Measurements from ENCODE around the gene LPP. TPM values are rescaled to one million over a fixed set of nuclear protein-coding genes. Genes with fewer than 3 reads are reported as not detected.

Gene LPP
- total RNA-seq, 8 experiments from 2014 or later, result 6.0 to 77.8 (median 15.4) TPM

GRCh38 chr3:188911026-188911850, 757.3 kb downstream of the LPP start:
- in situ Hi-C loops (cut with MboI; ENCODE audit: low pct_unique_long_range_greater_than_20kb in 2 of 9, low sequenced_read_pairs in 9 of 9, unreplicated experiment in 9 of 9), result no loop called here
- 60 to 100% (median 86%) methylated on average over 1 to 7 of the region's 8 CpGs; no CpG with 5 or more reads in 3 of the 10 experiments for WGBS, 10 experiments
- H3K4me1 ChIP-seq (replicated peaks in 1 of 2), result peaks cover 0 to 10% of the 10 kb centered on the region in 2 donors
- ATAC-seq (replicated peaks in 6 of 8), result peak in 5 of 8 experiments; percentile 63 to 93 (median 74)
- no peak overlapping the region for H3K4me3 ChIP-seq
- H3K27ac ChIP-seq, result no peak overlapping the region

GRCh38 chr3:188913084-188913483, 759.1 kb downstream of the LPP start:
- in situ Hi-C loops (cut with MboI; ENCODE audit: low pct_unique_long_range_greater_than_20kb in 2 of 9, low sequenced_read_pairs in 9 of 9, unreplicated experiment in 9 of 9), result no loop called here
- WGBS, 10 experiments, result 43 to 84% (median 79%) methylated on average over 1 to 2 of the region's 2 CpGs; no CpG with 5 or more reads in 2 of the 10 experiments
- ATAC-seq (replicated peaks in 6 of 8), result no peak

GRCh38 chr3:188914552-188914951, 760.6 kb downstream of the LPP start:
- no peak overlapping the region for H3K27ac ChIP-seq
- ATAC-seq (replicated peaks in 6 of 8), result peak in 1 of 8 experiments; percentile 25

More at GRCh38 chr3:188913084-188913483, 759.1 kb downstream of the LPP start:
- peaks cover 0 to 10% of the 10 kb centered on the region in 2 donors for H3K4me1 ChIP-seq (replicated peaks in 1 of 2)
- H3K4me3 ChIP-seq, result no peak overlapping the region
- no peak overlapping the region for H3K27ac ChIP-seq

GRCh38 chr3:188915127-188915526, 761.2 kb downstream of the LPP start:
- H3K4me3 ChIP-seq, result no peak overlapping the region
- peaks cover 0 to 13% of the 10 kb centered on the region in 2 donors for H3K4me1 ChIP-seq (replicated peaks in 1 of 2)
- in situ Hi-C loops (cut with MboI; ENCODE audit: low pct_unique_long_range_greater_than_20kb in 2 of 9, low sequenced_read_pairs in 9 of 9, unreplicated experiment in 9 of 9), result no loop called here
- ATAC-seq (replicated peaks in 6 of 8), result no peak
- 0 to 67% (median 40%) methylated on average over 1 of the region's 1 CpG; no CpG with 5 or more reads in 4 of the 10 experiments for WGBS, 10 experiments
- no peak overlapping the region for H3K27ac ChIP-seq

More at GRCh38 chr3:188914552-188914951, 760.6 kb downstream of the LPP start:
- in situ Hi-C loops (cut with MboI; ENCODE audit: low pct_unique_long_range_greater_than_20kb in 2 of 9, low sequenced_read_pairs in 9 of 9, unreplicated experiment in 9 of 9), result no loop called here
- H3K4me1 ChIP-seq (replicated peaks in 1 of 2), result peaks cover 0 to 13% of the 10 kb centered on the region in 2 donors
- 0 to 100% (median 63%) methylated on average over 1 to 2 of the region's 2 CpGs; no CpG with 5 or more reads in 1 of the 10 experiments for WGBS, 10 experiments
- H3K4me3 ChIP-seq, result no peak overlapping the region

- in situ Hi-C loops (cut with MboI; ENCODE audit: low pct_unique_long_range_greater_than_20kb in 2 of 9, low sequenced_read_pairs in 9 of 9, unreplicated experiment in 9 of 9), result no loop called here
- Histone ChIP-seq H3K4me3 (no peak overlapping the region), H3K27ac (no peak overlapping the region), H3K4me1 (replicated peaks in 1 of 2) (peaks cover 0 to 2% of the 10 kb centered on the region in 2 donors)
- ATAC-seq (replicated peaks in 6 of 8), result no peak
These were observed 763.0 kb downstream of the LPP start for GRCh38 chr3:188916934-188917401.

- WGBS, 10 experiments, result 14 to 86% (median 56%) methylated on average over 1 to 2 of the region's 2 CpGs; no CpG with 5 or more reads in 3 of the 10 experiments
- peaks cover 0 to 2% of the 10 kb centered on the region in 2 donors for H3K4me1 ChIP-seq (replicated peaks in 1 of 2)
- in situ Hi-C loops (cut with MboI; ENCODE audit: low pct_unique_long_range_greater_than_20kb in 2 of 9, low sequenced_read_pairs in 9 of 9, unreplicated experiment in 9 of 9), result no loop called here
These were observed 764.1 kb downstream of the LPP start for GRCh38 chr3:188918093-188918492.

GRCh38 chr3:188923671-188924070, 769.7 kb downstream of the LPP start:
- in situ Hi-C loops (cut with MboI; ENCODE audit: low pct_unique_long_range_greater_than_20kb in 2 of 9, low sequenced_read_pairs in 9 of 9, unreplicated experiment in 9 of 9), result no loop called here
- Histone ChIP-seq H3K4me1 (replicated peaks in 1 of 2) (no peaks in the 10 kb centered on the region), H3K27ac (no peak overlapping the region), H3K4me3 (no peak overlapping the region)
- ATAC-seq (replicated peaks in 6 of 8), result no peak
- WGBS, 10 experiments, result 83 to 100% (median 100%) methylated on average over 1 to 2 of the region's 2 CpGs; no CpG with 5 or more reads in 3 of the 10 experiments

More at GRCh38 chr3:188918093-188918492, 764.1 kb downstream of the LPP start:
- H3K4me3 ChIP-seq, result no peak overlapping the region
- no peak overlapping the region for H3K27ac ChIP-seq
- peak in 3 of 8 experiments; percentile 70 to 99 (median 99) for ATAC-seq (replicated peaks in 6 of 8)

GRCh38 chr3:188925376-188925775, 771.4 kb downstream of the LPP start:
- WGBS, 10 experiments, result 87 to 100% (median 100%) methylated on average over 2 to 6 of the region's 12 CpGs; no CpG with 5 or more reads in 7 of the 10 experiments
- in situ Hi-C loops (cut with MboI; ENCODE audit: low pct_unique_long_range_greater_than_20kb in 2 of 9, low sequenced_read_pairs in 9 of 9, unreplicated experiment in 9 of 9), result no loop called here
- H3K4me1 ChIP-seq (replicated peaks in 1 of 2), result no peaks in the 10 kb centered on the region
- no peak for ATAC-seq (replicated peaks in 6 of 8)
- H3K27ac ChIP-seq, result no peak overlapping the region
- no peak overlapping the region for H3K4me3 ChIP-seq

GRCh38 chr3:188926111-188926510, 772.2 kb downstream of the LPP start:
- ATAC-seq (replicated peaks in 6 of 8), result no peak
- 38 to 96% (median 90%) methylated on average over 1 to 4 of the region's 4 CpGs; no CpG with 5 or more reads in 2 of the 10 experiments for WGBS, 10 experiments
- in situ Hi-C loops (cut with MboI; ENCODE audit: low pct_unique_long_range_greater_than_20kb in 2 of 9, low sequenced_read_pairs in 9 of 9, unreplicated experiment in 9 of 9), result no loop called here
- H3K4me1 ChIP-seq (replicated peaks in 1 of 2), result no peaks in the 10 kb centered on the region
- H3K4me3 ChIP-seq, result no peak overlapping the region
- H3K27ac ChIP-seq, result no peak overlapping the region

GRCh38 chr3:188926741-188927511, 773.0 kb downstream of the LPP start:
- ATAC-seq (replicated peaks in 6 of 8), result no peak
- Histone ChIP-seq H3K4me1 (replicated peaks in 1 of 2) (no peaks in the 10 kb centered on the region), H3K4me3 (no peak overlapping the region), H3K27ac (no peak overlapping the region)
- WGBS, 10 experiments, result 33 to 100% (median 89%) methylated on average over 1 to 7 of the region's 9 CpGs; no CpG with 5 or more reads in 4 of the 10 experiments
- in situ Hi-C loops (cut with MboI; ENCODE audit: low pct_unique_long_range_greater_than_20kb in 2 of 9, low sequenced_read_pairs in 9 of 9, unreplicated experiment in 9 of 9), result no loop called here

- in situ Hi-C loops (cut with MboI; ENCODE audit: low pct_unique_long_range_greater_than_20kb in 2 of 9, low sequenced_read_pairs in 9 of 9, unreplicated experiment in 9 of 9), result no loop called here
- Histone ChIP-seq H3K4me1 (replicated peaks in 1 of 2) (no peaks in the 10 kb centered on the region), H3K4me3 (no peak overlapping the region), H3K27ac (no peak overlapping the region)
- ATAC-seq (replicated peaks in 6 of 8), result no peak
These were observed 774.0 kb downstream of the LPP start for GRCh38 chr3:188927971-188928370.

- Histone ChIP-seq H3K4me1 (replicated peaks in 1 of 2) (no peaks in the 10 kb centered on the region), H3K27ac (no peak overlapping the region), H3K4me3 (no peak overlapping the region)
- WGBS, 10 experiments, result 60 to 100% (median 83%) methylated on average over 1 to 2 of the region's 2 CpGs; no CpG with 5 or more reads in 6 of the 10 experiments
- peak in 2 of 8 experiments; percentile 25 to 38 for ATAC-seq (replicated peaks in 6 of 8)
- in situ Hi-C loops (cut with MboI; ENCODE audit: low pct_unique_long_range_greater_than_20kb in 2 of 9, low sequenced_read_pairs in 9 of 9, unreplicated experiment in 9 of 9), result no loop called here
These were observed 775.2 kb downstream of the LPP start for GRCh38 chr3:188929137-188929536.

- no peak overlapping the region for H3K27ac ChIP-seq
- WGBS, 10 experiments, result 33 to 100% (median 54%) methylated on average over 1 to 3 of the region's 3 CpGs; no CpG with 5 or more reads in 2 of the 10 experiments
- ATAC-seq (replicated peaks in 6 of 8), result no peak
These were observed 777.1 kb downstream of the LPP start for GRCh38 chr3:188931036-188931435.

More at GRCh38 chr3:188931036-188931435, 777.1 kb downstream of the LPP start:
- in situ Hi-C loops (cut with MboI; ENCODE audit: low pct_unique_long_range_greater_than_20kb in 2 of 9, low sequenced_read_pairs in 9 of 9, unreplicated experiment in 9 of 9), result no loop called here
- H3K4me1 ChIP-seq (replicated peaks in 1 of 2), result no peaks in the 10 kb centered on the region
- no peak overlapping the region for H3K4me3 ChIP-seq
